Erythroblast (primary cell): Measurements from ENCODE around the gene HECW1.

ENCODE experiments used
- GATA1 ChIP-seq: IDR thresholded peaks from 2 replicates; pipeline ENCODE4 v1.6.1; 2011; ENCODE audit warnings: low read depth, mild to moderate bottlenecking, control low read depth, low read length, moderate library complexity
- POLR2A ChIP-seq: IDR thresholded peaks from 2 replicates; pipeline ENCODE4 v1.6.1; 2011; ENCODE audit warnings: mild to moderate bottlenecking, low read length

DNA sequence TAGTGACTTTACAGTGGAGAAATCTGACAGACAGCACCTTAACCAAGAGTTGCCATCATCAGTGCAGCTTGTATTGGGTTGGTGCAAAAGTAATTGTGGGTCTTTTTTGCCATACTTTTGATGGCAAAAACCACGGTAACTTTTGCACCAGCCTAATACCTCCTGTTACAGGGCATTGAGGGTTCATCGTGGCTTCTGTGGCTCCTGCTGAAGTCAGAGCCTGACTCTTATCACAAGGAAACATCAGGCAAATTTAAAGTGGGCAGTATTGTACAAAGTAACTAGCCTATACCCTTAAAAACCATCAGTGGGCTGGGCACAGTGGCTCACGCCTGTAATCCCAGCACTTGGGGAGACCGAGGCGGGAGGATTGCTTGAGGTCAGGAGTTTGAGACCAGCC is 117.4 kb downstream of the HECW1 start:
- TF ChIP-seq POLR2A = no peak
- no peak for TF ChIP-seq GATA1
